H9 (cell line): Measurements from ENCODE around the gene UPP1. TPM values are rescaled to one million over a fixed set of nuclear protein-coding genes. Genes with fewer than 3 reads are reported as not detected.

ENCODE experiments used
- DNase-seq: peaks from one replicate; pipeline ENCODE4 v3.0.0-alpha.2; 2017
- H2AFZ ChIP-seq: one replicate; pipeline ENCODE4 v1.6.1; 2013; ENCODE audit warnings: mild to moderate bottlenecking, low read length, control low read depth, moderate library complexity
- H2AK5ac ChIP-seq: 2 replicates; pipeline ENCODE4 v1.6.1; 2013; ENCODE audit warnings: low read length, control low read depth, mixed read lengths; ENCODE audit not compliant: insufficient read length
- H2BK120ac ChIP-seq: one replicate; pipeline ENCODE4 v1.6.1; 2013; ENCODE audit warnings: low read depth, mild to moderate bottlenecking, low read length, control low read depth, inconsistent platforms; ENCODE audit not compliant: poor library complexity, severe bottlenecking
- H2BK12ac ChIP-seq: 2 replicates; pipeline ENCODE4 v1.6.1; 2013; ENCODE audit warnings: low read length, control low read depth, mixed read lengths, low read depth; ENCODE audit not compliant: insufficient read length
- H2BK15ac ChIP-seq: 2 replicates; pipeline ENCODE4 v1.6.1; 2013; ENCODE audit warnings: low read depth, low read length, control low read depth
- H2BK20ac ChIP-seq: one replicate; pipeline ENCODE4 v1.6.1; 2013; ENCODE audit warnings: low read depth, mild to moderate bottlenecking, low read length, control low read depth, inconsistent platforms; ENCODE audit not compliant: poor library complexity, severe bottlenecking
- H2BK5ac ChIP-seq: 2 replicates; pipeline ENCODE4 v1.6.1; 2013; ENCODE audit warnings: low read length, control low read depth, mixed read lengths; ENCODE audit not compliant: insufficient read length
- H3K14ac ChIP-seq: 2 replicates; pipeline ENCODE4 v1.6.1; 2013; ENCODE audit warnings: low read length, control low read depth; ENCODE audit not compliant: insufficient read depth
- H3K18ac ChIP-seq: 2 replicates; pipeline ENCODE4 v1.6.1; 2013; ENCODE audit warnings: low read depth, mild to moderate bottlenecking, mixed read lengths, low read length, control low read depth; ENCODE audit not compliant: insufficient read length
- H3K23ac ChIP-seq: 2 replicates; pipeline ENCODE4 v1.6.1; 2013; ENCODE audit warnings: low read length, control low read depth, mixed read lengths, low read depth; ENCODE audit not compliant: insufficient read length
- H3K23me2 ChIP-seq: 2 replicates; pipeline ENCODE4 v1.6.1; 2013; ENCODE audit warnings: low read depth, mild to moderate bottlenecking, mixed read lengths, low read length, control low read depth; ENCODE audit not compliant: insufficient read length, poor library complexity, severe bottlenecking
- H3K27ac ChIP-seq: 2 replicates; pipeline ENCODE4 v1.5.1; 2013; ENCODE audit warnings: low read length, control low read depth, mixed read lengths, low read depth; ENCODE audit not compliant: insufficient read length
- H3K27me3 ChIP-seq: 2 replicates; pipeline ENCODE4 v1.6.1; 2013; ENCODE audit warnings: low read length, control low read depth, inconsistent platforms; ENCODE audit not compliant: insufficient read depth
- H3K4ac ChIP-seq: 2 replicates; pipeline ENCODE4 v1.6.1; 2013; ENCODE audit warnings: low read depth, mild to moderate bottlenecking, control low read depth, inconsistent platforms, low read length, moderate library complexity
- H3K4me1 ChIP-seq: 2 replicates; pipeline ENCODE4 v1.6.1; 2013; ENCODE audit warnings: low read length, control low read depth, inconsistent platforms; ENCODE audit not compliant: insufficient read depth
- H3K4me2 ChIP-seq: 2 replicates; pipeline ENCODE4 v1.6.1; 2013; ENCODE audit warnings: low read length, control low read depth, mixed read lengths; ENCODE audit not compliant: insufficient read length, insufficient read depth
- H3K56ac ChIP-seq: 2 replicates; pipeline ENCODE4 v1.6.1; 2013; ENCODE audit warnings: low read depth, mild to moderate bottlenecking, mixed read lengths, low read length, control low read depth; ENCODE audit not compliant: insufficient read length
- H3K79me1 ChIP-seq: 2 replicates; pipeline ENCODE4 v1.6.1; 2013; ENCODE audit warnings: low read depth, mild to moderate bottlenecking, moderate library complexity, low read length, control low read depth, inconsistent platforms; ENCODE audit not compliant: insufficient read depth, poor library complexity, severe bottlenecking
- H3K79me2 ChIP-seq: 2 replicates; pipeline ENCODE4 v1.6.1; 2013; ENCODE audit warnings: low read length, control low read depth, inconsistent platforms; ENCODE audit not compliant: insufficient read depth
- H3K9ac ChIP-seq: 2 replicates; pipeline ENCODE4 v1.6.1; 2013; ENCODE audit warnings: low read length, control low read depth, mixed read lengths; ENCODE audit not compliant: insufficient read length; ENCODE audit errors: extremely low read depth
- H3K9me3 ChIP-seq: one replicate; pipeline ENCODE4 v1.6.1; 2013; ENCODE audit warnings: low read depth, low read length, inconsistent platforms; ENCODE audit not compliant: control insufficient read depth
- H3T11ph ChIP-seq: one replicate; pipeline ENCODE4 v1.6.1; 2013; ENCODE audit warnings: mild to moderate bottlenecking, low read length, control low read depth, inconsistent platforms
- H4K20me1 ChIP-seq: one replicate; pipeline ENCODE4 v1.6.1; 2013; ENCODE audit not compliant: control insufficient read depth, insufficient read length, insufficient read depth
- H4K5ac ChIP-seq: 2 replicates; pipeline ENCODE4 v1.6.1; 2013; ENCODE audit warnings: low read depth, mild to moderate bottlenecking, mixed read lengths, low read length, control low read depth; ENCODE audit not compliant: insufficient read length
- H4K8ac ChIP-seq: replicated peaks from 2 replicates; pipeline ENCODE4 v1.6.1; 2013; ENCODE audit warnings: low read length, control low read depth, mixed read lengths, low read depth; ENCODE audit not compliant: insufficient read length
- H4K91ac ChIP-seq: 2 replicates; pipeline ENCODE4 v1.6.1; 2013; ENCODE audit warnings: low read depth, mild to moderate bottlenecking, moderate library complexity, mixed read lengths, low read length, control low read depth; ENCODE audit not compliant: insufficient read length
- H3K27ac Mint-ChIP-seq, 3 experiments: 2 replicates in 2 of 3; 3 replicates in 1 of 3; pipeline ENCODE4 v1.8.0; 2020 to 2021; ENCODE audit warnings: mixed read lengths in 3 of 3, mild to moderate bottlenecking in 1 of 3, moderate library complexity in 1 of 3
- H3K27me3 Mint-ChIP-seq: 2 replicates; pipeline ENCODE4 v1.8.0; 2021; ENCODE audit warnings: low read depth, mild to moderate bottlenecking, moderate library complexity, mixed read lengths
- H3K36me3 Mint-ChIP-seq, 3 experiments: 2 replicates in 2 of 3; 3 replicates in 1 of 3; pipeline ENCODE4 v1.8.0; 2020 to 2021; ENCODE audit warnings: low read depth in 3 of 3, mixed read lengths in 3 of 3; ENCODE audit not compliant: insufficient read depth in 1 of 3
- H3K4me1 Mint-ChIP-seq, 2 experiments: 2 replicates each; pipeline ENCODE4 v1.8.0; 2020; ENCODE audit warnings: mixed read lengths in 2 of 2
- H3K4me3 Mint-ChIP-seq, 2 experiments: 2 replicates in 1 of 2; 3 replicates in 1 of 2; pipeline ENCODE4 v1.8.0; 2020 to 2021; ENCODE audit warnings: mild to moderate bottlenecking in 2 of 2, mixed read lengths in 2 of 2, moderate library complexity in 1 of 2
- H3K9me3 Mint-ChIP-seq, 2 experiments: 2 replicates in 1 of 2; 3 replicates in 1 of 2; pipeline ENCODE4 v1.8.0; 2020; ENCODE audit warnings: mild to moderate bottlenecking in 2 of 2, mixed read lengths in 2 of 2, moderate library complexity in 1 of 2
- CTCF ChIP-seq: fragments of 200-600 bp; sonication (generic); conservative IDR thresholded peaks from 3 replicates; pipeline ENCODE4 v1.8.0; 2021; ENCODE audit warnings: antibody characterized with exemption, mild to moderate bottlenecking
- WGBS: extraction: QIAGEN DNeasy Blood & Tissue Kit; methylation state at CpG from one replicate; pipeline ENCODE4 v1.1.7; 2013; ENCODE audit warnings: missing lambda C conversion rate, low lambda C conversion rate, mixed read lengths; ENCODE audit not compliant: insufficient read length; ENCODE audit errors: extremely low coverage; 5-methylcytosine and 5-hydroxymethylcytosine counted together
- total RNA-seq: library from RNA; stranded (reverse); gene quantifications from 2 replicates; pipeline ENCODE4 v1.2.1, GENCODE V29; 2021

UPP1 gene
- total RNA-seq, 1 experiment from 2014 or later, result 34.2 TPM

- Mint-ChIP-seq H3K27ac (no peak overlapping the region; a peak in 1 of 7 replicates), H3K9me3 (no peaks in the 10 kb centered on the region), H3K27me3 (no peaks in the 10 kb centered on the region), H3K4me1 (peaks cover 46 to 49% of the 10 kb centered on the region in 2 experiments), H3K4me3 (no peak overlapping the region), H3K36me3 (peaks cover 0 to 7% (median 0%) of the 10 kb centered on the region in 3 experiments; a peak in 2 of 7 replicates)
- no peak overlapping the region for H3T11ph ChIP-seq
- no peaks in the 10 kb centered on the region for H3K79me2 ChIP-seq
- H3K23ac ChIP-seq, result no peak overlapping the region
- H2AFZ ChIP-seq, result no peak overlapping the region
- no peaks in the 10 kb centered on the region for H3K79me1 ChIP-seq
- no peak overlapping the region for H3K27ac ChIP-seq
- H2AK5ac ChIP-seq, result no peak overlapping the region
- H2BK20ac ChIP-seq, result no peak overlapping the region
- peaks cover 10% of the 10 kb centered on the region for H3K23me2 ChIP-seq
- no peak overlapping the region for H4K91ac ChIP-seq
- no peak overlapping the region for H3K18ac ChIP-seq
- no peak for TF ChIP-seq CTCF
- WGBS, result no CpG with 5 or more reads among the region's 1 CpG
- H3K4ac ChIP-seq, result no peak overlapping the region
- no peak for DNase-seq
- H4K8ac ChIP-seq, result no peak overlapping the region
- H2BK15ac ChIP-seq, result no peak overlapping the region
- H3K4me2 ChIP-seq, result no peak overlapping the region
- H2BK12ac ChIP-seq, result no peak overlapping the region
- H2BK120ac ChIP-seq, result no peak overlapping the region
- H3K4me1 ChIP-seq, result peaks cover 9% of the 10 kb centered on the region; the same call in 1 of the 2 replicates
- no peak overlapping the region for H3K9ac ChIP-seq
- H4K20me1 ChIP-seq, result no peaks in the 10 kb centered on the region
- no peak overlapping the region for H3K14ac ChIP-seq
- H3K27me3 ChIP-seq, result no peaks in the 10 kb centered on the region
- H2BK5ac ChIP-seq, result no peak overlapping the region
- no peaks in the 10 kb centered on the region for H3K9me3 ChIP-seq
- no peak overlapping the region for H3K56ac ChIP-seq
- H4K5ac ChIP-seq, result no peak overlapping the region
These were observed 3.7 kb upstream of the UPP1 start for GRCh38 chr7:48085433-48085791.
